Measurements from ENCODE around the gene NPBWR2.
"Not testable (repeated sequence)": the region's sequence is repeated elsewhere in the genome, so short reads cannot be mapped to it uniquely, and the experiment has no call there.

NPBWR2 gene

DNA sequence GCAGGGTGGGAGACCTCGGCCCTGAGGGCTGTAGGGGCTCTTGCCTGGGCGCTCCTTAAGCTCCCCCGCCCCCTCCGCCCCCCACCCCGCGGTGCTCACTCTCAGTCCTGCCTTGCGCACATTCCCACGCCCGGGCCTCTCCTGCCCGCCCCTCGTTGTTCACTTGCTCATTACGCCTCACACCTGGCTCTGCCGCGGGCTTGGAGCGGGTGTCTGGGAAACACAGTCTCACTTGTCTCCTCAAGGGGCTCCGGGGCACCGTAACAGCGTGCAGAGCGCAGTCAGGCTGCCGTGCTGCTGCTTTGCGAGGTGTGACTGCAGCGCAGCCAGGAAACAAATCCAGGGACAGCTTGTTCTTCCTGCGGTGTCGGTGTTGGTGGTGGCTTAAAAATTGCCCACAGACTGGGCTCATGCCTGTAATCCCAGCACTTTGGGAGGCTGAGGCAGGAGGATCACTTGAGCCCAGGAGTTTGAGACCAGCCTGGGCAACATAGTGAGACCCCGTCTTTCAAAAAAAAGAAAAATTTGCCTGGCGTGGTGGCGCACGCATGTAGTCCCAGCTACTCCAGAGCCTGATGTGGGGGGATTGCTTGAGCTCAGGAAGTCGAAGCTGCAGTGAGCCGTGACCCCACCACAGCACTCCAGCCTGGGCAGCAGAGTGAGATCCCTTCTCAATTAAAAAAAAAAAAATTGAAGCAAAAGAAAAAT lies 4.6 kb downstream of the NPBWR2 start:
- DNase-seq, result no peak

DNA sequence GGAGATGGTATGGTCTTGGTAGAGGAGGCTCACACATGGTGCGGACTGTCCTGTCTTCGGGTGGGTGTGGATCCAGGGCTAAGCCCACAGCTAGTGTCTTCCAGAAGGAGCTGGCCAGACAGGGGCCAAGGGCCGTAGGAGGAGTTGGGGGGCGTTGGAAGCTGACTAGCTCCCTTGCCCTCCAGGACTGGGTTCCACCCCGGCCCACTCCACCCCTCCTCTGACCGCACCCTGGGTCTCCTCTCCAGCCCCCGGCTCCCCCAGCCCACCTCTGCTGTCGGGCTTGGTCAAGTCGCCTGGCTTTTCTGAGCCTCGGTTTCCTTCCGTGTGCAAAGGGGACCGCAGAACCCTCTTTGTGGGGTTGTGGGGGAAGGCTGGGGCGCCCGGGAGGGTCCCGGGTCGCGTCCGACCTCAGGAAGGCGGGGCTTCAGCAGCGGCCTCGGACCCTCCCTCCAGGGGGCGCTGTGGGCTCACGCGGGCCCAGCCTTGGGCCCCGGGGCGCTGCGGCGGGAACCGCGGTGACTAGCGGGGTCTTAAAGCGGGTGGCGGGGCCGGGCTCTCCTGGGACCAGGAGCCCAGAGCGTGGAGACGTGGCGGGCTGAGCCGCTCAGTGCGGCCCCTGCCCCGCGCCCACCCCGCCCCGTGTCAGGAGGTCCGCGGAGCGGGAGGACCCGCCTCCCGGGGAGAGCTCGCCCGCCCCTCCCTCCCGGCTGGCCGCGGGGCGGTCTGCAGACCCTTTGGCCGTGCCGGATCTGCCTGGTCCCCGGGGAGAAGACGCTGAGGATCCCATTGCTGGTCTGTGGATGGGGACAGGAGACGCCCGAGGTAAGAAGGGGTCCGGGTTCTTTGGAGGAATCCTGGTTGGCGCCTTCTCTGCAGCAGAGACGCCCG lies 5.4 kb downstream of the NPBWR2 start:
- DNase-seq, result no peak

DNA sequence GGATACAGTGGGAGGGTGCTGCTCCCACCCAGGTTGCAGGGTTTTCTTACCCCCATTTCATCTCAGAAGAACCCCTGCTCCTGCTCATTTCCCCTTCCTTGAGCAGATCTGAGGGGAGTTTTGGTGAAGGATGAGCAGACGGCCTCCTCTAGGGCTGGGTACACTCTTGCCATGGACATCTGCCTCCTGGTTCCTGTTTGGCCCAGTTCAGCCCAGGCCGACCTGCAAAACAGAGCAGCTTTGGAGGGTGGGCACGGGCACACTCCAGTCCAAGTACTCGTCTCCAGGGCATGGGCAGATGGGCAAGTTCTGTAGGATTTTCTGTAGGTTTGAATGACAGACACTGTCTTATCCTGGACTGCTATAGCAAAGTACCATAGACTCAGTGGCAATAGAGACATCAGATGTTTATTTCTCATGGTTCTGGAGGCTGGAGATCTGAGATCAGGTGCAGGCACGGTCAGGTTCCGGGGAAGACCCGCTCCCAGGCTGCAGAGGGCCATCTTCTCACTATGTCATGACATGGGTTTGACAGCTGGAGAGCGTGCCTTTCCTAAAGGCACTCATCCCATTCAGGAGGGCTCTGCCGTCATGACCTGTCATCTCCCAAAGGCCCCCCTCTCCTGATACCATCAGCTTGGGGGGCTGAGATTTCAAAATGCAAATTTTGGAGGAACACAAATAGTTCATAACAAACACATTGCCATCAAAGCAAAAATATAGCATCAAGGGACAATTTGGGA lies 6.2 kb downstream of the NPBWR2 start:
- no peak for DNase-seq

DNA sequence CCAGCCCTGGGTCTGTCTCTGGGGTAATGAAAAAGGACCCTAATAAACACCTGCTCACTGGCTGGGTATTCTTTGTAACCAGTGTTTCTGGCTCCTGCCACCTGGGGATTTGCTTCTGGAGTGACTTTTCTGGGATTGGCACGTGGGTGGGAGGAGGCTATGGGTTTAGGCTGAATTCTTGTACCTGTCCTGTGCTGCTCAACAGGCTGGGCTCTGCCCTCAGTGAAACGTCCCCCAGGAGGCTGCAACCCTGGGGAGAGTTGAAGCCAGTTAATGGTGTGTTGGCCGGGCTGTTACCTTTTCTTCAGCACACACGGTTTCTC lies 6.8 kb downstream of the NPBWR2 start:
- DNase-seq, result no peak

DNA sequence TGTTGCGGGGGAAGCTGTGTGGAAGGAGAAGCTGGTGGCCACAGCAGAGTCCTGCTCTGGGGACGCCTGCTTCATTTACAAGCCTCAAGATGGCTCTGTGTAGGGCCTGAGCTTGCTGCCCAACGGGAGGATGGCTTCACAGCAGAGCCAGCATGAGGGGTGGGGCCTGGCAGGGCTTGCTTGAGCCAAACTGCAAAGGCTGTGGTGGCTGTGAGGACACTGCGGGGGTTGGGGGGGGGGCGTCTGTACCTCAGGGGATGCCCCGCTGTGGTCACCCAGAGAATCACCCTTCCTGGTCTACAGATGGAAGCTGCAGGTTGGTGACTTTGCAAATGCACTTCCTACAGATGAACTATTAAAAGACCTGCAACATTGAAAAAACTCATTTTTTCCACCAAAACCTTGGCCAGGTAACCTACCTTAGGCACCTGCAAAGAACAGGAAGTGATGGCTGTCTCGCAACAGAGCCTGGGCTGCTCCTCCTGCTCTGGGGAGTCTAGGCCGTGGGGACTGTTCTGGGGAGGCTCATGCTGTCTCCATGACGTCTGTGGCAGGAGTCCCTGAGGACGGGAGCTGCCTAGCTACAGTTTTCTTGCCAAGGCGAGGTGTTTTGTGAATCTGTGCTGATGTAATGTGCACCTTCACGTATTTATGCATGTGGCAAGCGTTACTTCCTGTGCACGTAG lies 7.3 kb downstream of the NPBWR2 start:
- DNase-seq, result peak; percentile 59

DNA sequence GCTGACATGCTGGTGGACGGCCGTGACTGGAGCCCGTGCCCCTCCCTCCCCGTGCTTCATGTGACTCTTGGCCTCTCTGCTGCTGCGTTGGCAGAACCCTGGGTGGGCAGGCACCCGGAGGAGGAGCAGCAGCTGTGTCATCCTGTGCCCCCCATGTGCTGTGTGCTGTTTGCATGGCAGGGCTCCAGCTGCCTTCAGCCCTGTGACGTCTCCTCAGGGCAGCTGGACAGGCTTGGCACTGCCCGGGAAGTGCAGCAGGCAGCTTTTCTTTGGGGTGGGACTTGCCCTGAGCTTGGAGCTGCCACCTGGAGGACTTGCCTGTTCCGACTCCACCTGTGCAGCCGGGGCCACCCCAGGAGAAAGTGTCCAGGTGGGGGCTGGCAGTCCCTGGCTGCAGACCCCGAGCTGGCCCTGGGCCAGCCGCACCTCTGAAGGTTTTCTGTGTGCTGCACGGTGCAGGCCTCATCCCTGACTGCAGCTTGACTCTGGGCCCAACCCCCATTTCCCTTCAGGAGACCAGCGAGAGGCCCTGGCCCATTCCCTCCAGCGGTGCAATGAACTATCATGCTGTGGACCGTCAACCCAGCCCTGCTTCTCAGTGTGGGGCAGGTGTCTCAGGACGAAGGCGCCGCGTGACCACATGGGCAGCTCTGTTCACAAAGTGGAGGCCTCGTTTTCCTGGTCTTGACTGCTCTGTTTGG lies 8.1 kb downstream of the NPBWR2 start:
- DNase-seq, result no peak

DNA sequence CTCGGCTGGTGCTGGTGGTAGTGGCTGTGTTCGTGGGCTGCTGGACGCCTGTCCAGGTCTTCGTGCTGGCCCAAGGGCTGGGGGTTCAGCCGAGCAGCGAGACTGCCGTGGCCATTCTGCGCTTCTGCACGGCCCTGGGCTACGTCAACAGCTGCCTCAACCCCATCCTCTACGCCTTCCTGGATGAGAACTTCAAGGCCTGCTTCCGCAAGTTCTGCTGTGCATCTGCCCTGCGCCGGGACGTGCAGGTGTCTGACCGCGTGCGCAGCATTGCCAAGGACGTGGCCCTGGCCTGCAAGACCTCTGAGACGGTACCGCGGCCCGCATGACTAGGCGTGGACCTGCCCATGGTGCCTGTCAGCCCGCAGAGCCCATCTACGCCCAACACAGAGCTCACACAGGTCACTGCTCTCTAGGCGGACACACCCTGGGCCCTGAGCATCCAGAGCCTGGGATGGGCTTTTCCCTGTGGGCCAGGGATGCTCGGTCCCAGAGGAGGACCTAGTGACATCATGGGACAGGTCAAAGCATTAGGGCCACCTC lies 8.8 kb downstream of the NPBWR2 start:
- DNase-seq, result no peak

DNA sequence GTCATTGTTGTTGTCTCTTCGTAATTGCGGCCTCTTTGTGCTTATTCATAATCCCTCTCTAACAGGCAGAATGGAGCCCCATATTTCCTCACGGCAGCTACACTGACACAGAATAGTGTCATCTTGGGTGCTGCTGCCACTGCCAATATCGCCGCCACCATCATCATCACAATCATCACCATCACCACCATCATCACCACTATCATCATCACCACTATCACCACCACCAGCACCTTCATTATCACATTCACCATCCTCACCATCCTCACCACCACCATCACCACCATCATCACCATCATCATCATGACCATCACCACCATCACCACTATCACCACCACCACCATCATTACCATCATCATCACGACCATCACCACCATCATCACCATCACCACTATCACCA lies 10.8 kb downstream of the NPBWR2 start:
- DNase-seq, result no peak

DNA sequence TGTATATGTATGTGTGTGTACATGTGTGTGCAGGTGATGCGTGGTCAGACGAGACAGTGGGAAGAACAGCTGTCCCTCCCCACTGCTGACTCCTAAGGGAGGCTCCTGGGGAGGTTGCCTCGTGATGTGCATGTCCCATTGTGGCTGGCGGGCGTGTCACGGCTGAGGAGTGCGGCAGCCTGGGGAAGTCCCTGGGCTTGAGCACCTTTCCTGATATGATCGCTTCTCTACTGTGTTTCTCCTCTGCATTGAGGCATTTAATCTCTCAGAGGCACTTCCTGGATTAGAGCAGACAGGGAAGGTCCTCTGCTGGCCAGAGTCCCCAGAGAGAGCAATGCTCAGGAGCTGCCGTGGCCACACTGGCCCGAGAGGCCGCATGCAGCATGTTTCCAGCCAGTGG lies 11.4 kb downstream of the NPBWR2 start:
- no peak for DNase-seq

DNA sequence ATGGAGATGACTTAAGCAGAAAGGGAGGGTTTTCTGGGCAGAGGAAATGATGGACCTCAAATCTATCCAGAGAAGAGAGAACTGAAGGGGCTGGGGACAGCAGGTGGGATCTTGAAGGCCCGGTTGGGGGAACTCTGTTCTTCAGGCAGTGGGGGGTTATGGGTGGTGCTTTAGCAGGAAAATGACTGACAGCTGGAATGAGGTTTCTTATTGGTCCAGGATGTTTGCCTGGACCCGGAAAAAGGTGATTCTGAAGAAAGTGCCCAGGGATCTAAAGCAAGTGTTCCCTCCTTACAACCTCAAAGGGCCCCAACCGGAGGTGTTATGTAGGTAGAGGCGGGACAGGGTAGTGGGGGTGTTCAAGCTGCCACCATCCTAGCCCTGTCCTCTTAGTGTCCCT lies 11.9 kb downstream of the NPBWR2 start:
- DNase-seq, result no peak

DNA sequence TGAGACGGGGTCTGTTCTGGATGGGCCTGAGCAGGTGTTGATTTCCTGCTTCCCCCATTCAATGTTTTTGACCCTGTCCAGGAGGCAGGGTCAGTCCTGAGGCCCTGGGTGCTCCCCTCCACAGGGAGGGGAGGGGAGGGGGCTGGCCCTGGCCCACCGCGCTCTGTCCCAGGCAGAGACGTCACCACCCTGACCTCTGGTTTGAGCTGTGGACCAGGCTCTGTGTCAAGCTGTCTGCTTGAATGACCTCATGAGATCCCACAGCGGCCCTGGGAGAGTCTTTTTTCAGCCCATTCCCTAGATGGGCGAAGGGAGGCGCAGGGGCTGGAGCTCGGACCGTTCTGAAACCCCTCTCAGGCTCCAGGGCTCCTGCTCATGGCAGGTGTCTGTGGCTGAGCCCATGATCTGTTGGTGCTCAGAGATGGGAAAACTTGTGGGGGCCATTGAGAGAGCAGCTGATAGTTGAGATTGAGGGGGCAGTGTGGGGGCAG lies 14.3 kb downstream of the NPBWR2 start:
- no peak for DNase-seq

DNA sequence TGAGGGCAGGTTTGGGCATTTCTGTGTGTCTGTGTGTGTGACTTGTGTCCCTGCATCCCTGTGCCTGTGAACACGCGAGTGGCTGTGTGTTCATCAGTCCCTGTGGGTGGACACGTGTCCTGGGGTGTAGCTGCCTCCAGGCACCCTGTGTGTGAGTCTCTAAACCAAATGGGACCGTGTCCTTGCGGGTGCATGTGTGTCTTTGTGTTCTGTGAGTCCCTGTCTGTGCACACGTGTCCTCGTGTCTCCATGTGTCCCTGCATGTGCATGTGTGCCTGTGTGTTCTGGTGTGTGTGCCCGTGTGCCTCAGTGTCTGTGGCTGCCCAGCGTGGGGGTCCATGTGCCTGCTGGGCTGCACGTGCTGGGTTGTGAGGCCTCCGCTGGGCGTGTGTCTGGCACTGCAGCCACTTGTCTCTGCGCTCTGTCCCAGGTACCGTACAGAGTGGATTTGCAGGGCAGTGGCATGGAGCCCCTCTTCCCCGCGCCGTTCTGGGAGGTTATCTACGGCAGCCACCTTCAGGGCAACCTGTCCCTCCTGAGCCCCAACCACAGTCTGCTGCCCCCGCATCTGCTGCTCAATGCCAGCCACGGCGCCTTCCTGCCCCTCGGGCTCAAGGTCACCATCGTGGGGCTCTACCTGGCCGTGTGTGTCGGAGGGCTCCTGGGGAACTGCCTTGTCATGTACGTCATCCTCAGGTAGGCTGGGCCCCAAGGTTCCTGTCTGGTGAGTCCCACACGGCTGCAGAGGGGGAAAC lies 14.9 kb downstream of the NPBWR2 start:
- no peak for DNase-seq

DNA sequence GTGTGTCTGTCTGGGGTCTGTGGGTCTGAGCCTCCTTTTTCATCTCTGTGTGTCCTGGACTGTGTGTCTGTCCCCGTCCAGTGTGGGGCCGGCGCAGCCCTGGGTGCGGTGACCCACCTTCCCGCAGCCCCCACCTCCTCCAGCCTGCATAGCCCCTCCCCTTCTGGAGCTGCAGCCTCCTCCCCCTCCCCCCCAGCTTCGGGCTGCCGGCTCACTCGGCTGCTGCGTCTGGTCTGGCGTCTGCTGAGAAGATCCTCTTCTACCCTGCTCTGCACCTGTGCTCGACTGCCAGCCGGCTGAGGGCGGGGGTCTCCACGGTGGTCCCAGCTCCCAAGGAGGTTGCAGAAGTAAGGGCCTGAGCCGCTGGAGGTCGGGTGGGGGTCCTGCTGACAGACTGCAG lies 15.6 kb downstream of the NPBWR2 start:
- no peak for DNase-seq

DNA sequence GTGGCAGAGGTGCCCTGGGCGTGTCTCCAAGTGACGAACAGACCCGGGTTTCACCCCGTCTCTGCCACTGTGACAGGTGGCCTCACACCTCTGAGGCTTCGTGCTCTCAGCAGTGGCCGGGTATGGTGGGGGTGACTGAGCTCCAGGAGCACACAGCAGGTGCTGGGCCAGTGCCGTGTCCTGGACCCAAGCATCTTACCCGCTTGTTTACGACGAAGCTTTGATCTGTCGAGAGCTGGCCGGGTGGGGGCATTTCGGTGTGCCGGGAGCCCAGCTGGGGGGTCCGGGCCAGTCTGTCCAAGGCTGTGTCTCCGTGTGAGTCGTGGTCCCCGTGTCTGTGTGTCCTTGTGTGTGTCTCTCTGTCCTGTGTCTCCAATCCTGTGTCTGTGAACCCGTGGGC lies 16.0 kb downstream of the NPBWR2 start:
- DNase-seq, result no peak

DNA sequence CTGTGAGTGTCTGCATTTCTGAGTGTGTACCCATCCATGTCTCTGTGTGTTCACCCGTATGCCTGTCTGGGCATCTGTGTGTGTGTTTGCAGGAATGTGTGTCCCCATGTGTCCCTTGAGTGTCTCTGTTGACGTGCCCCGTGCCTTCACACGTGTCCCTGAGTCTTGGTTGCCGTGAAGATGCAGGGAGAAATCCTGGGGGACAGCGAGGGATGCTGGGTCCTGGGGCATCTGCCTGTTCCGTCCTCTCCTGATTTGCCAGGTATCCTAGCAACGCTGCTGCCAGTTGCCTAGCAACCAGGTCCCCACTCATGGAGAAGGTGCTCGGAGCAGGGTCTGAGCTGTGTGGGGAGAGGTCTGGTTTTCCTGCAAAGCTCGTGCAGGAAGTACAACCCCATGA lies 17.2 kb downstream of the NPBWR2 start:
- no peak for DNase-seq

DNA sequence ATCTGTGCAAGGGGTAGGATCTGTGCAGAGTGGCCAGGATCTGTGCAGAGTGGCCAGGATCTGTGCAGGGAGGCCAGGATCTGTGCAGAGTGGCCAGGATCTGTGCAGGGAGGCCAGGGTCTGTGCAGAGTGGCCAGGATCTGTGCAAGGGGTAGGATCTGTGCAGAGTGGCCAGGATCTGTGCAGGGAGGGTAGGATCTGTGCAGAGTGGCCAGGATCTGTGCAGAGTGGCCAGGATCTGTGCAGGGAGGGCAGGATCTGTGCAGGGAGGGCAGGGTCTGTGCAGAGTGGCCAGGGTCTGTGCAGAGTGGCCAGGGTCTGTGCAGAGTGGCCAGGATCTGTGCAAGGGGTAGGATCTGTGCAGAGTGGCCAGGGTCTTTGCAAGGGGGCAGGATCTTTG lies 18.8 kb downstream of the NPBWR2 start:
- not testable (repeated sequence) for DNase-seq

DNA sequence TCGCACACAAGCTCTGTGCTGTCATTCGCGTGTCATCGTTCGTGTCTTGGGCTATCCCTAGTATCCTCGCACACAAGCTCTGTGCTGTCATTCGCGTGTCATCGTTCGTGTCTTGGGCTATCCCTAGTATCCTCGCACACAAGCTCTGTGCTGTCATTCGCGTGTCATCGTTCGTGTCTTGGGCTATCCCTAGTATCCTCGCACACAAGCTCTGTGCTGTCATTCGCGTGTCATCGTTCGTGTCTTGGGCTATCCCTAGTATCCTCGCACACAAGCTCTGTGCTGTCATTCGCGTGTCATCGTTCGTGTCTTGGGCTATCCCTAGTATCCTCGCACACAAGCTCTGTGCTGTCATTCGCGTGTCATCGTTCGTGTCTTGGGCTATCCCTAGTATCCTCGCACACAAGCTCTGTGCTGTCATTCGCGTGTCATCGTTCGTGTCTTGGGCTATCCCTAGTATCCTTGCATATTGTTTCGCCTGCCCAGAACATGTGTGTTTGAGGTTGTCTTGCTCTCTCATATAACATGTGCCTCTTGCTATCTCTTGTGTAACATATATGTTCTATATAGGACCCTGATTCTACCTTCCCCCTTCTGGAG lies 20.0 kb downstream of the NPBWR2 start:
- DNase-seq, result not testable (repeated sequence)

DNA sequence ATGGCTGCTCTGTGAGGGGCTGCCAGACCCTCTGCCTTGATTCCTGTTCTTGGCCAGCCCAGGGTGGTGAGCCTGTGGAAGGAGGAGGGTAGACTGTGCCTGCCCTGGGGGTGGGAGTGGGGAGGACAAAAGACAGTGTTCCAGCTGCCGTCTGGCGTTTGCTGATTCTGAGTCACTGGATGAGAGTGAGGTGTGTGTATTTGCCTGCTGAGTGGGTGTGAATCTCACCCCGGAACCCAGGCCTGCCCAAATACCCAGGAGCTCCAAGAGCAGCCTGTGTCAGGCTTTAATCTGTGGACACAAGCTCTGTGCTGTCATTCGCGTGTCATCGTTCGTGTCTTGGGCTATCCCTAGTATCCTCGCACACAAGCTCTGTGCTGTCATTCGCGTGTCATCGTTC lies 20.6 kb downstream of the NPBWR2 start:
- DNase-seq, result no peak

DNA sequence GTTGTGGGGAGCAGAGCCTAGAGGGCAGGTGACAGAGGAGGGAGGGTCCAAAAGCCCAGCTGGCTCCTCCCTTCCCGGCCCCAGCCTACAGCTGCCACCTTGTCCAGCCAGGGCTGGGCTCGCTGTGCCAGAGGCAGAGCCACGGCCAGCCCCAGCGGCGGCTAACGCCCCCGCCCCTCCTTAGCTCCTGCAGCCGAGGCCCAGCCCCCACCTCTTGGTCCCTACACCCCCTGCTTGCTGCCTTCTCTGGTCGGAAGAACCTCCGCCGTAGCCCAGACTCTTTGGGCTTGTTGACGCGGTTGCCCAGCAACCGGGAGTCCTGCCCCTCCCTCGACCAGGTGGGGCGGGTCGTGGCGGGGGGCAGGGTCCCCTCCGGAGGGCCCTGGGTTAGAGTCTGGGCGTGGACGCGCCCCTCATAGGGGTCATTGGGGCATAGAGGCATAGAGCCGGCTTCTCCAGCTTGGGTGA lies 22.6 kb downstream of the NPBWR2 start:
- no peak for DNase-seq

DNA sequence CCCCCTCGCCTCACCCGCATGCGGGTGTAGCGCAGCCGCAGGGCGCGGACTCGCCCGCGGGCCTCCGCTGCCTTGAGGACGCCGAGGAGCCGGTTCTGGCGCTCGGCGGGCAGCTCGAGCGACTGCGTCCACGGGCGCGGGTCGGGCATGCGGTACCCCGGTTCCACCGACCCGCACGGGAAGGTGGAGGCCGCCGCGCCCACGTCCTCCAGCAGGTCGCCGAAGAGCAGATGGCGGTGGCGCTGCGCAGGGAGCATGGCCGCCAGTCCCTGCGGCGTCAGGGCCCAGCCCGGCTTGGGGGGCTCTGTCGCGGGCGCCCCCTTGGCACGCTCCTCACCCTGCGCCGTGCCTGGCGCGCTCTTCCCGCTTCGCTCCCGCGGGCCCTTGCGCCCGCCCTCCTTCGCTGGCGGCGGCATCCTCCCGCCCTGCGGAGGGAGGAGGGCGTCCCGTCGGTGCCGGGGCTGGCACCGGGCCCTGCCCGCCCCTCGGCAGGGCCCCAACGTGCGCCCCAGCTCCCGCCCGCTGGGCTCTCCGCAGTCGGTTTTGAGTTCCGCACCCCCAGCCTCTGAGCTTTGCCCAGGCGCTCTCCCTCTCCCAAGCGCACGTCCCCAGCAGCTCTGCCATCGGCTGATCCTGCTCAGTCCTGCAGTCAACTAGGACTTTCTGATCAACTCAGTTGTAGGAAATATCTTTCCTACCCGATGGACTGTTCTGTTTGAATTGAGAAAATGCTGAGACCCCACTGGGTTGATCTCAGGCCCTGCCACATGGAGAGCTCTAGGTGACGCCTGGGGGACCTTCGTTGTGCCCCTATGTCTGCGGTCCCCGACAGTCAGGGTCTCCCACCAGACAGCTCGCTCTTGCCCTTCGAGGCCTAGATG lies 23.3 kb downstream of the NPBWR2 start, which contains the start of gene LKAAEAR1:
LKAAEAR1 (minus strand) TSS at position 595 of the 881 bp plus-strand sequence; CDS start at position 416, 179 bp downstream.
- no peak for DNase-seq
